GM13976 (cell line): Measurements from ENCODE around the gene PPIA.
A peak's percentile ranks its signal among the peaks of the same experiment; 100 is the strongest.

Source experiments
- DNase-seq: peaks from one replicate; pipeline ENCODE4 v3.0.0; 2012; ENCODE audit warnings: low spot score
- CTCF ChIP-seq: IDR thresholded peaks from 2 replicates; pipeline ENCODE4 v1.5.1; 2012; ENCODE audit warnings: borderline replicate concordance, mild to moderate bottlenecking; ENCODE audit not compliant: insufficient read depth; ENCODE audit errors: extremely low read depth, missing control alignments, control extremely low read depth
- in situ Hi-C: fragments of 300-500 bp; cut with MboI; formaldehyde crosslinking; loops from one replicate; pipeline ENCODE4 v1.12.0; 2022; ENCODE audit warnings: low sequenced_read_pairs, mixed read lengths, inconsistent platforms; ENCODE audit not compliant: unreplicated experiment

Gene PPIA

GRCh38 chr7:44764665-44765578 is 31.6 kb upstream of the PPIA start:
- in situ Hi-C loops = loop anchor here (25.0 kb wide), 1 partner anchor 178 kb away; the partner anchor contains the start of gene TMED4
- peak; percentile 11 for DNase-seq
- no peak for TF ChIP-seq CTCF

- in situ Hi-C loops = loop anchor here (25.0 kb wide), 1 partner anchor 178 kb away; the partner anchor contains the start of gene TMED4
- DNase-seq = peak; percentile 20
- TF ChIP-seq CTCF = no peak
These were observed 30.7 kb upstream of the PPIA start for GRCh38 chr7:44765579-44766415.

- in situ Hi-C loops = loop anchor here (25.0 kb wide), 1 partner anchor 179 kb away; the partner anchor contains the start of gene TMED4
- no peak for DNase-seq
- no peak for TF ChIP-seq CTCF
These were observed 30.1 kb upstream of the PPIA start for GRCh38 chr7:44766416-44766801.

GRCh38 chr7:44767134-44767911 is 29.2 kb upstream of the PPIA start:
- in situ Hi-C loops = loop anchor here (25.0 kb wide), 1 partner anchor 180 kb away; the partner anchor contains the start of gene TMED4
- peak; percentile 25 for DNase-seq
- TF ChIP-seq CTCF = no peak

GRCh38 chr7:44767912-44768627 is 28.4 kb upstream of the PPIA start:
- no peak for TF ChIP-seq CTCF
- in situ Hi-C loops = loop anchor here (25.0 kb wide), 1 partner anchor 181 kb away; the partner anchor contains the start of gene TMED4
- peak; percentile 82 for DNase-seq
